Head of caudate nucleus (tissue), 42 donors: ENCODE data around the gene FAM180B.
"Not testable (repeated sequence)": the region's sequence is repeated elsewhere in the genome, so short reads cannot be mapped to it uniquely, and the experiment has no call there.

Source experiments
- DNase-seq, 42 donors: peaks; one replicate each; pipeline versions ENCODE4 v3.0.0 to v3.0.0-alpha.2; 2020 to 2021; ENCODE audit warnings: mixed read lengths in 7 of 42
- intact Hi-C: fragments of 100-400 bp; cut with DNase I; formaldehyde crosslinking; loops from one replicate; pipeline ENCODE4 v1.15.0; 2022

Gene FAM180B

GRCh38 chr11:47628026-47628425 is 41.5 kb downstream of the FAM180B start:
- intact Hi-C loops, result no loop called here
- DNase-seq, result no peak

GRCh38 chr11:47631473-47631872 is 45.0 kb downstream of the FAM180B start:
- DNase-seq, result peak in 2 of 42 donors; percentile 0 to 5
- intact Hi-C loops, result no loop called here

- intact Hi-C loops, result not testable (repeated sequence)
- peak in 31 of 42 donors; percentile 8 to 63 (median 34) for DNase-seq
Measured at GRCh38 chr11:47636331-47636730, 49.9 kb downstream of the FAM180B start.
